Ovary (tissue), 9 donors: Measurements from ENCODE around the gene BTBD10. TPM values are rescaled to one million over a fixed set of nuclear protein-coding genes. Genes with fewer than 3 reads are reported as not detected.
"Not testable (repeated sequence)": the region's sequence is repeated elsewhere in the genome, so short reads cannot be mapped to it uniquely, and the experiment has no call there.

ENCODE experiments used
- DNase-seq, 5 donors: peaks; one replicate each; pipeline ENCODE4 v3.0.0-alpha.2; 2019 to 2020
- H3K27ac ChIP-seq, 2 donors: fragments of 200-600 bp; one replicate each; pipeline versions ENCODE4 v1.5.1 to v1.8.0; 2019 to 2022
- H3K27me3 ChIP-seq: fragments of 200-600 bp; one replicate; pipeline ENCODE4 v1.8.0; 2022
- H3K36me3 ChIP-seq: fragments of 200-600 bp; sonication (generic); one replicate; pipeline ENCODE4 v1.5.1; 2019
- H3K4me1 ChIP-seq: one replicate; pipeline ENCODE4 v1.8.1; 2013; ENCODE audit warnings: mild to moderate bottlenecking, moderate library complexity; ENCODE audit not compliant: insufficient read depth
- H3K4me3 ChIP-seq: fragments of 200-600 bp; sonication (generic); one replicate; pipeline ENCODE4 v1.5.1; 2017
- H3K9me3 ChIP-seq, 2 donors: fragments of 200-600 bp in 1 of 2; sonication (generic) in 1 of 2; one replicate each; pipeline versions ENCODE4 v1.5.1 to v1.8.1; 2013 to 2019; ENCODE audit warnings: mild to moderate bottlenecking in 1 of 2, moderate library complexity in 1 of 2
- EP300 ChIP-seq: sonication (generic); formaldehyde crosslinking; IDR thresholded peaks from one replicate; pipeline ENCODE4 v1.6.1; 2017; ENCODE audit warnings: antibody characterized with exemption
- POLR2A ChIP-seq: fragments of 450-650 bp; IDR thresholded peaks from one replicate; pipeline ENCODE4 v1.6.1; 2017; ENCODE audit warnings: antibody characterized with exemption, mild to moderate bottlenecking, moderate library complexity
- WGBS, 3 donors: extraction: QIAGEN DNeasy Blood & Tissue Kit in 1 of 3; methylation state at CpG; one replicate each; pipeline versions ENCODE4 v1.1.5 to v1.1.7; 2013 to 2017; 5-methylcytosine and 5-hydroxymethylcytosine counted together
- intact Hi-C, 4 donors: fragments of 100-400 bp; cut with DNase I; formaldehyde crosslinking; loops; one replicate each; pipeline versions ENCODE4 v1.11.0 to v1.15.1; 2022 to 2023
- polyA plus RNA-seq, 2 donors: library from polyadenylated mRNA; stranded (reverse); fragments of 200-250 nt in 1 of 2; fragments of 350-450 nt in 1 of 2; fragmentation: Illumina TruSeq in 1 of 2; extraction: RNeasy Lipid Tissue Mini Kit (QIAGEN cat#74804) in 1 of 2; gene quantifications; one replicate each; pipeline ENCODE4 v1.2.3, GENCODE V29; 2013 to 2014
- total RNA-seq, 7 donors: library from RNA; depleted of rRNA in 2 of 7; stranded (reverse); fragments of >200 nt in 2 of 7; fragmentation: NEBNext Ultra II Directional in 3 of 7; extraction: Animal tissue kit (Norgen Biotek cat#: 25700) in 3 of 7; gene quantifications; one replicate each; pipeline versions ENCODE4 v1.1.0 to v1.2.4, GENCODE V29; 2016 to 2023
- TF ChIP-seq, protein P1 (sequence below), 3 donors: fragments of 450-650 bp in 2 of 3; fragments of 200-600 bp in 1 of 3; IDR thresholded peaks; one replicate each; pipeline versions ENCODE4 v1.5.1 to v1.8.0; 2016 to 2022; ENCODE audit warnings: antibody characterized with exemption in 3 of 3, mild to moderate bottlenecking in 1 of 3
- donor health status: DM: no; HTN: no; CAD: no; lungs with moderate emphysema.
- donor health status: DM: no; HTN: no; CAD: no.
- donor health status: Bipolar disorder and iron deficiency.
- donor health status: DM: yes; HTN: yes; CAD: no.
- donor health status: DM: no; HTN: no; CAD: no.
- donor health status: DM: yes; HTN: yes; CAD: no.

Gene BTBD10
- total and polyA plus RNA-seq, 9 donors: 14.8 to 31.4 (median 25.0) TPM

DNA sequence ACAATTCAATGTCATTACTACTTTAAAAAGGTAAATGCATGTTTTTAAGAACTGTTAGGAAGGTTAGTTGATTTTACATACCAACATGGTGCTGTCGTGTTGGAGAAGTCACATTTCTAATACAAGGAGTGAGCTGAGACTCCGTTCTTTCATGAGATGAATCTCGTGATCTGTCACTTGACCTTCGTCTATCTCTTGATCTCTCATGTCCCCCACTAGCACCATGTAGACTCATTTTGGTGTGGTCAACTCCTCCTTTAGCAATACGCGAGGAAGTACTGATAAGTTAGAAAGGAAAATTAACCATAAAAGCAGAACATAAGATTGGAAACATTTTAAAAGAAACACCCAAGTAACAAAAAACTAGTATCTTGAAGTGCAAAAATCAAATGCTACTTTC is 41.5 kb downstream of the BTBD10 start:
- no peaks in the 10 kb centered on the region for H3K4me1 ChIP-seq
- no peak overlapping the region for H3K4me3 ChIP-seq
- no peak for DNase-seq
- intact Hi-C loops: no loop called here
- no peaks in the 10 kb centered on the region for H3K36me3 ChIP-seq
- 96 to 98% (median 96%) methylated on average over 6 of the region's 6 CpGs for WGBS, 3 donors
- TF ChIP-seq, protein P1, sequence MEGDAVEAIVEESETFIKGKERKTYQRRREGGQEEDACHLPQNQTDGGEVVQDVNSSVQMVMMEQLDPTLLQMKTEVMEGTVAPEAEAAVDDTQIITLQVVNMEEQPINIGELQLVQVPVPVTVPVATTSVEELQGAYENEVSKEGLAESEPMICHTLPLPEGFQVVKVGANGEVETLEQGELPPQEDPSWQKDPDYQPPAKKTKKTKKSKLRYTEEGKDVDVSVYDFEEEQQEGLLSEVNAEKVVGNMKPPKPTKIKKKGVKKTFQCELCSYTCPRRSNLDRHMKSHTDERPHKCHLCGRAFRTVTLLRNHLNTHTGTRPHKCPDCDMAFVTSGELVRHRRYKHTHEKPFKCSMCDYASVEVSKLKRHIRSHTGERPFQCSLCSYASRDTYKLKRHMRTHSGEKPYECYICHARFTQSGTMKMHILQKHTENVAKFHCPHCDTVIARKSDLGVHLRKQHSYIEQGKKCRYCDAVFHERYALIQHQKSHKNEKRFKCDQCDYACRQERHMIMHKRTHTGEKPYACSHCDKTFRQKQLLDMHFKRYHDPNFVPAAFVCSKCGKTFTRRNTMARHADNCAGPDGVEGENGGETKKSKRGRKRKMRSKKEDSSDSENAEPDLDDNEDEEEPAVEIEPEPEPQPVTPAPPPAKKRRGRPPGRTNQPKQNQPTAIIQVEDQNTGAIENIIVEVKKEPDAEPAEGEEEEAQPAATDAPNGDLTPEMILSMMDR (IDR thresholded peaks at IDR 0.05): no peak
- TF ChIP-seq EP300: no peak
- no peak for TF ChIP-seq POLR2A
- no peak overlapping the region for H3K27ac ChIP-seq
- H3K9me3 ChIP-seq: no peaks in the 10 kb centered on the region
- no peaks in the 10 kb centered on the region for H3K27me3 ChIP-seq

DNA sequence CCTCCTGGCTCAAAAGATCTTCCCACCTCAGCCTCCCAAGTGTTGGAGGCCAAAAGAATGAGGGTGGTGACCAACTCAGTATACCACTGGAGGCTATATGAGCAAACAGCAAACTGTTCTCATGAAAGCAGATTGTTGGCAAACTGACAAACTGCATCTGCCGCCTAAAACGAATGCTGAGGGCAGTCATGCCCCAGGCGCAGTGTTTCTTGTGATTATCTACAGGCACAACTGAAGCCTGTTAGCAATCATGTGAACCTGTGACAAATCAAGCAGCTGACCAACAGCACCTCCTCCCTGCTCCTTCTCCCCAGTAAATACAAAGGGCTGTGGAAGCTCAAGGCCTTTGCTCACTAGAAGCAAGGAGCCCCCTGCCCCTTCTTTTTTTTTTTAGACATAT is 47.8 kb downstream of the BTBD10 start:
- DNase-seq: no peak
- WGBS, 3 donors: 83 to 85% (median 83%) methylated on average over 3 of the region's 3 CpGs
- Histone ChIP-seq H3K9me3 (no peaks in the 10 kb centered on the region), H3K4me3 (no peak overlapping the region), H3K27me3 (no peaks in the 10 kb centered on the region), H3K36me3 (no peaks in the 10 kb centered on the region), H3K4me1 (no peaks in the 10 kb centered on the region), H3K27ac (no peak overlapping the region)
- intact Hi-C loops: no loop called here
- TF ChIP-seq, protein P1 (IDR thresholded peaks at IDR 0.05): no peak
- no peak for TF ChIP-seq EP300
- TF ChIP-seq POLR2A: no peak

- WGBS, 3 donors: 97 to 99% (median 99%) methylated on average over 4 of the region's 4 CpGs
- no peak for DNase-seq
- TF ChIP-seq EP300: no peak
- TF ChIP-seq, protein P1 (IDR thresholded peaks at IDR 0.05): no peak
- no peak for TF ChIP-seq POLR2A
- no peaks in the 10 kb centered on the region for H3K9me3 ChIP-seq
- no peak overlapping the region for H3K4me3 ChIP-seq
- no peaks in the 10 kb centered on the region for H3K4me1 ChIP-seq
- no peaks in the 10 kb centered on the region for H3K27me3 ChIP-seq
- intact Hi-C loops: no loop called here
- no peaks in the 10 kb centered on the region for H3K36me3 ChIP-seq
- H3K27ac ChIP-seq: no peak overlapping the region
Observed at GRCh38 chr11:13405220-13405619, 57.8 kb downstream of the BTBD10 start.

DNA sequence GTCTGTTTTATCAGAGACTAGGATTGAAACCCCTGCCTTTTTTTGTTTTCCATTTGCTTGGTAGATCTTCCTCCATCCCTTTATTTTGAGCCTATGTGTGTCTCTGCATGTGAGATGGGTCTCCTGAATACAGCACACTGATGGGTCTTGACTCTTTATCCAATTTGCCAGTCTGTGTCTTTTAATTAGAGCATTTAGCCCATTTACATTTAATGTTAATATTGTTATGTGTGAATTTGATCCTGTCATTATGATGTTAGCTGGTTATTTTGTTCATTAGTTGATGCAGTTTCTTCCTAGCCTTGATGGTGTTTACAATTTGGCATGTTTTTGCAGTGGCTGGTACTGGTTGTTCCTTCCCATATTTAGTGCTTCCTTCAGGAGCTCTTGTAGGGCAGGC is 64.7 kb downstream of the BTBD10 start:
- H3K4me1 ChIP-seq, H3K27me3 ChIP-seq, H3K36me3 ChIP-seq, DNase-seq, H3K27ac ChIP-seq, intact Hi-C loops, H3K9me3 ChIP-seq, H3K4me3 ChIP-seq: not testable (repeated sequence)

- no peaks in the 10 kb centered on the region for H3K4me1 ChIP-seq
- WGBS, 3 donors: 98 to 100% (median 100%) methylated on average over 1 of the region's 1 CpG
Observed at GRCh38 chr11:13391217-13391616, 71.8 kb downstream of the BTBD10 start.

More at GRCh38 chr11:13391217-13391616, 71.8 kb downstream of the BTBD10 start:
- Histone ChIP-seq H3K27me3 (no peaks in the 10 kb centered on the region), H3K27ac (no peak overlapping the region), H3K9me3 (no peaks in the 10 kb centered on the region), H3K4me3 (no peak overlapping the region), H3K36me3 (no peaks in the 10 kb centered on the region)
- TF ChIP-seq, protein P1 (IDR thresholded peaks at IDR 0.05): no peak
- TF ChIP-seq EP300 (no peak), POLR2A (no peak)
- intact Hi-C loops: no loop called here
- DNase-seq: no peak
